ENCODE data around the gene REM2.

DNA sequence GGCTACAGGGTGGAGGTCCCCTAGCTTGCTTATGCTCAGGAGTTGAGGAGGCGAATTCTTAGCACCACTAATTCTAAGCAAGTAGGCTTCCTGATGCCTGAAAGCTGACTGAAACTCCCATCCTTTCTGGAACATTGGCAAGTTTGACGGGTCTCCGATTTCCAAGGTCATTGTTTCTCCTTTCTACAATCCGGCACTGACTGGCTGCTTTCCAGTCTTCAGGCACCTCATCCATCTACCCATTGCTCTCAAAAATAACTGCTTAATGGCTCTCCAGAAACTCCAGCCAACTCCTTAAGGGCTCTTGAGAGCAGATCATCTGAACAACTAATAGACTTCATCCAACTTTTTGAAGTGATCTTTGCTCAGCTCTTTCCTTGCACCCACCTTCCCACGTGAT is 13.3 kb downstream of the REM2 start:
- TF ChIP-seq NFIC (IDR thresholded peaks at IDR 0.05) (no peak), EP300 (IDR thresholded peaks at IDR 0.05; ENCODE audit: borderline replicate concordance) (no peak), TAF1 (IDR thresholded peaks at IDR 0.05; ENCODE audit: low read depth) (no peak), RAD21 (IDR thresholded peaks at IDR 0.05; ENCODE audit: low read depth) (no peak), TCF12 (IDR thresholded peaks at IDR 0.05; ENCODE audit: low read depth) (no peak), CREB1 (IDR thresholded peaks at IDR 0.05; ENCODE audit: low read depth) (no peak), CEBPB (IDR thresholded peaks at IDR 0.05) (no peak), YY1 (IDR thresholded peaks at IDR 0.05; ENCODE audit: low read depth) (no peak), ZBTB7A (IDR thresholded peaks at IDR 0.05; ENCODE audit: low read depth) (no peak), EGR1 (IDR thresholded peaks at IDR 0.05) (no peak), FOXM1 (IDR thresholded peaks at IDR 0.05; ENCODE audit: borderline replicate concordance, low read depth) (no peak), USF1 (IDR thresholded peaks at IDR 0.05) (no peak), REST (IDR thresholded peaks at IDR 0.05; ENCODE audit: low read depth) (no peak)
- TF ChIP-seq, protein P1, sequence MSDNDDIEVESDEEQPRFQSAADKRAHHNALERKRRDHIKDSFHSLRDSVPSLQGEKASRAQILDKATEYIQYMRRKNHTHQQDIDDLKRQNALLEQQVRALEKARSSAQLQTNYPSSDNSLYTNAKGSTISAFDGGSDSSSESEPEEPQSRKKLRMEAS (IDR thresholded peaks at IDR 0.05) = no peak
